ENCODE measurements around the gene CRIM1. TPM values are rescaled to one million over a fixed set of nuclear protein-coding genes. Genes with fewer than 3 reads are reported as not detected.

The CRIM1 gene
- total RNA-seq, 2 donors from 2014 or later: 26.7 to 26.9 TPM

DNA sequence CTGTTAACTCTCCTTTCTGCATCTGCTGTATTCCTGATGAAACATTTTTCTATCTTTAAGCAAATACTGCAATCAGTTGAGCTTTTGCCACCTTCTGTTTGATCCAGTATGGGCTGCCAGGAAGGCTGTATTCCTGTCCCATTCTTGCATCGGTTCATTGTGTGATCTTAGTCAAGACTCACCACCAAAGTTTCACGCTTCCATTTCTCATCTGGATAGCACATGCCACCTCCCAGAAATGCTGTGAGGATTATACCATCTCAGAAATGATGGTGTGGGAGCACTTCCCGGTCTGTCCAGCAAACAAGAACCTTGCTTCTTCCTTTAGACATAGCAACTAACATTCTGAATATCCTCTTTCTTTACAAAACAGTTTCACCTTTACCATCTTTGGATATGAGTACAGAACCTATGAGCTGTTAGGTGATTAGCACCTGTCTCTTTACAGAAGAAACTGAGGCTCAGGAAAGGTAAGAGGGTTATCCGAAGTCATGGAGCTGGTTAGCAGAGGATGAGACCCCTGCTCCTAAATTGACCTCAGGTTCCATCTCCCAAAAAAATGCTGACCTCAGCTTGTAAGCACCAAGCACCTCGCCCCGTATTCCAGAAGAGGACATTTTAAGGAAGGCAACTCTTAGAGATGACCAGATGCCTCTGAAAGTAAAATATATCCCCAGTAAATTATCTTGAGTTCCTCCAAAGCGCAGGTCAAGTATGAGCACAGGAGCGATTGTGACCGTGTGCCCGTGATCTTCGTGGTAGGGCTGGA is 185.6 kb downstream of the CRIM1 start:
- H3K9me3 Mint-ChIP-seq: no peaks in the 10 kb centered on the region
- 89 to 93% methylated on average over 9 to 11 of the region's 11 CpGs for WGBS, 2 experiments (ENCODE audit: insufficient coverage in 1 of 2, insufficient read length in 1 of 2)
- TF ChIP-seq, protein P1, sequence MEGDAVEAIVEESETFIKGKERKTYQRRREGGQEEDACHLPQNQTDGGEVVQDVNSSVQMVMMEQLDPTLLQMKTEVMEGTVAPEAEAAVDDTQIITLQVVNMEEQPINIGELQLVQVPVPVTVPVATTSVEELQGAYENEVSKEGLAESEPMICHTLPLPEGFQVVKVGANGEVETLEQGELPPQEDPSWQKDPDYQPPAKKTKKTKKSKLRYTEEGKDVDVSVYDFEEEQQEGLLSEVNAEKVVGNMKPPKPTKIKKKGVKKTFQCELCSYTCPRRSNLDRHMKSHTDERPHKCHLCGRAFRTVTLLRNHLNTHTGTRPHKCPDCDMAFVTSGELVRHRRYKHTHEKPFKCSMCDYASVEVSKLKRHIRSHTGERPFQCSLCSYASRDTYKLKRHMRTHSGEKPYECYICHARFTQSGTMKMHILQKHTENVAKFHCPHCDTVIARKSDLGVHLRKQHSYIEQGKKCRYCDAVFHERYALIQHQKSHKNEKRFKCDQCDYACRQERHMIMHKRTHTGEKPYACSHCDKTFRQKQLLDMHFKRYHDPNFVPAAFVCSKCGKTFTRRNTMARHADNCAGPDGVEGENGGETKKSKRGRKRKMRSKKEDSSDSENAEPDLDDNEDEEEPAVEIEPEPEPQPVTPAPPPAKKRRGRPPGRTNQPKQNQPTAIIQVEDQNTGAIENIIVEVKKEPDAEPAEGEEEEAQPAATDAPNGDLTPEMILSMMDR (conservative IDR thresholded peaks at IDR 0.05): no peak
- H3K27me3 ChIP-seq (ENCODE audit: control insufficient read depth, insufficient read depth, low read length, poor library complexity, severe bottlenecking): no peaks in the 10 kb centered on the region
- H3K27ac Mint-ChIP-seq: no peak overlapping the region
- H3K9me3 ChIP-seq (ENCODE audit: control insufficient read depth, low read length): no peaks in the 10 kb centered on the region
- H3K9ac ChIP-seq (ENCODE audit: extremely low read depth, low read length, poor library complexity, severe bottlenecking): no peak overlapping the region
- H3K4me3 Mint-ChIP-seq: no peak overlapping the region
- DNase-seq: no peak
- no peaks in the 10 kb centered on the region for H3K4me1 ChIP-seq (ENCODE audit: control insufficient read depth, insufficient read depth, low read length)
- H3K36me3 Mint-ChIP-seq (ENCODE audit: low read depth): peaks cover 35% of the 10 kb centered on the region
- no peaks in the 10 kb centered on the region for H3K27me3 Mint-ChIP-seq (ENCODE audit: insufficient read depth)
- H3K4me3 ChIP-seq (ENCODE audit: low read length): no peak overlapping the region
- H3K36me3 ChIP-seq (ENCODE audit: control insufficient read depth, insufficient read depth, low read length): peaks cover 80% of the 10 kb centered on the region
- H3K4me1 Mint-ChIP-seq: peaks cover 12% of the 10 kb centered on the region
- no peak overlapping the region for H3K27ac ChIP-seq (ENCODE audit: low read depth, low read length)

- H3K4me3 Mint-ChIP-seq: no peak overlapping the region
- Histone ChIP-seq H3K4me1 (ENCODE audit: control insufficient read depth, insufficient read depth, low read length) (no peaks in the 10 kb centered on the region), H3K4me3 (ENCODE audit: low read length) (no peak overlapping the region), H3K36me3 (ENCODE audit: control insufficient read depth, insufficient read depth, low read length) (peaks cover 84% of the 10 kb centered on the region), H3K27ac (ENCODE audit: low read depth, low read length) (no peak overlapping the region), H3K27me3 (ENCODE audit: control insufficient read depth, insufficient read depth, low read length, poor library complexity, severe bottlenecking) (no peaks in the 10 kb centered on the region), H3K9ac (ENCODE audit: extremely low read depth, low read length, poor library complexity, severe bottlenecking) (no peak overlapping the region), H3K9me3 (ENCODE audit: control insufficient read depth, low read length) (no peaks in the 10 kb centered on the region)
- H3K4me1 Mint-ChIP-seq: peaks cover 4% of the 10 kb centered on the region
- H3K9me3 Mint-ChIP-seq: no peaks in the 10 kb centered on the region
- H3K27me3 Mint-ChIP-seq (ENCODE audit: insufficient read depth): no peaks in the 10 kb centered on the region
- peaks cover 40% of the 10 kb centered on the region for H3K36me3 Mint-ChIP-seq (ENCODE audit: low read depth)
- H3K27ac Mint-ChIP-seq: peak overlapping the region; percentile 54
- TF ChIP-seq, protein P1 (conservative IDR thresholded peaks at IDR 0.05): no peak
- no peak for DNase-seq
- 93 to 96% methylated on average over 3 to 4 of the region's 4 CpGs for WGBS, 2 experiments (ENCODE audit: insufficient coverage in 1 of 2, insufficient read length in 1 of 2)
Measured at GRCh38 chr2:36541891-36542595, 186.5 kb downstream of the CRIM1 start.

DNA sequence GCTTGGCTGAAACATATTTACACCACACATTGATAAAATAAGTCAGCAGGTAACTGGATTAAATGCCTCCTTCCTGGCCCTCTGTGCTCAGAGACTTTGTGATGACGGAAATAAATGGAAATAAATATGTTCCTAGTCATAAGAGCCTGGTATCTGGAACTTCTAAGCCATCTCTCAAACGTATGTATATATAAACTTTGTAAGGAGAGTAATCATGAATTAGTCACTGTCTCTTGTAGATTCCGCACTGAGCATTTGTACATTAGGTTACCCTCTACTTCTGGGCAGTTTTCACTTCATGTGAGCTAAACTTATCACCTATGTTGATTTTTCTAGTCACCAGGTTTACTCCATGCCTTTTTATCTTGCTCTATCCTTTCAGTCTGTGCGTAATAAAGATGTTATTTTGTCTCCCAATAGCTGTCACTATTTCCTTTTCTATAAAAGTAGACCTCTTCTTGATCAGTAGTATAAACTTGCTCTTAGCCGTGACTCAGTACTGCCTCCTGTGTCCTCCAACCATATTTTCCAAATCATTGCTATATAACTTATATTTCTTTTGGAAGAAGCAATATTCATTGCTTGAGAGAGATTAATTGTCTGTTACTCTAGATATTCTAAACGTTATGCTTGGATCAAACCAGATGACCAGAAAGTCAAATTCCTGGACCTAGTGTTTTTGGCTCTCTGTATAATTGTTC is 189.2 kb downstream of the CRIM1 start:
- Mint-ChIP-seq H3K27ac (no peak overlapping the region), H3K27me3 (ENCODE audit: insufficient read depth) (no peaks in the 10 kb centered on the region), H3K36me3 (ENCODE audit: low read depth) (peaks cover 45% of the 10 kb centered on the region), H3K4me1 (no peaks in the 10 kb centered on the region), H3K4me3 (no peak overlapping the region), H3K9me3 (no peaks in the 10 kb centered on the region)
- Histone ChIP-seq H3K9me3 (ENCODE audit: control insufficient read depth, low read length) (no peaks in the 10 kb centered on the region), H3K4me3 (ENCODE audit: low read length) (no peak overlapping the region), H3K27ac (ENCODE audit: low read depth, low read length) (no peak overlapping the region), H3K27me3 (ENCODE audit: control insufficient read depth, insufficient read depth, low read length, poor library complexity, severe bottlenecking) (no peaks in the 10 kb centered on the region), H3K9ac (ENCODE audit: extremely low read depth, low read length, poor library complexity, severe bottlenecking) (no peak overlapping the region), H3K4me1 (ENCODE audit: control insufficient read depth, insufficient read depth, low read length) (no peaks in the 10 kb centered on the region), H3K36me3 (ENCODE audit: control insufficient read depth, insufficient read depth, low read length) (peaks cover 85% of the 10 kb centered on the region)
- TF ChIP-seq, protein P1 (conservative IDR thresholded peaks at IDR 0.05): peak; percentile 67
- WGBS, 2 experiments (ENCODE audit: insufficient coverage in 1 of 2, insufficient read length in 1 of 2): 94 to 96% methylated on average over 5 to 6 of the region's 6 CpGs
- DNase-seq: no peak

All from endodermal cell (in vitro differentiated cells).